ENCODE results near the gene FBXO40. TPM values are rescaled to one million over a fixed set of nuclear protein-coding genes. Genes with fewer than 3 reads are reported as not detected.

The FBXO40 gene
- total RNA-seq, 1 donor from 2014 or later = 0.13 TPM

DNA sequence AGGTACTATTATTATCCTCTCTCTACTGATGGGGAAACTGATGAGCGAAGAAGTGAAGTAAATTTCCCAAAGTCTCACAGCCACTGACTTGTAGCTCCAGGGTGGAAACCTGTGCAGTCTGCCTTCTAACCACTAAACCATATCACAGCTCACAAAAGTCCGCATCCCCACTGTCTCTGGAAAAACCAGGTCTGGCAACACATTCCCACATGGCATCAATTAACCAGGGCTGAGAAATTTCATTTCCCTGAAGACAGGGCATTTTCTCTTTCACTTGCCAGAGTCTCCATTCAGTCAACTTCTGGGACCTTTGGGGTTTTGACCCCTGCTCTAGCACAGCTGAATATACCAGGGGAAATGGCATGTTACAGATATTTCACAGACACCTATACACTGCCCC lies 26.5 kb downstream of the FBXO40 start:
- no peak for DNase-seq (ENCODE audit: low spot score)

GRCh38 chr3:121621491-121621890 lies 28.3 kb downstream of the FBXO40 start:
- DNase-seq (ENCODE audit: low spot score) = no peak

DNA sequence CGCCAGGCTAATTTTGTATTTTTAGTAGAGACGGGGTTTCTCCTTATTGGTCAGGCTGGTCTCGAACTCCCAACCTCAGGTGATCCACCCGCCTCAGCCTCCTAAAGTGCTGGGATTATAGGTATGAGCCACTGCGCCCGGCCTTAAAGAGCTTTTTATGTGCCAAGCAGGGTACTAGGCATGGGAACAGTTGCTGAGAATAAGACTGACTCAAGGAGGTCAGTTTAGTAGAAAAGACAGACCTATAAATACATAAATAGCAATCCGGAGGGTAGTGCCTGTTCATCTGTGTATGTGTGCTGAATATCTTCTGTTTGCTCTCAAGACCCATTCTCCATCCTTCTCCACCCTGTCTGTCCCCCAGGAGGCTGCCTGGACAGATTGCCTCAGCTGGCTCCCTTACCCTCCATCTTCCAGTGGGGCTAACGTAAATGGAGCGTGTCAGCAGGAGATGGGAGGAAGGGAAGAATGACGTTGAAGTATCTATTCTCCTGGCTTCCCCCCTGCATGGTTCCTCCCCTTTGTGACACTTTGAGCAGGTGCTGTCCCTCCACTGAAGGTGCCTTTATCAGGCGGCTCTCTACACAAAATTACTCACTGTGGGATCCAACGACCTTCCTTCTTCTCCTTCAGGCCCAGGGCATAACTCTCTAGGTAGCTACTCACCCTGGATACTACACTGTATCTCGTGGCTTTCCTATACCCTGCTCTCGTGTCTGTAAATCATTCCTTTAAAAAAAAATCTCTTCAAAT lies 31.1 kb downstream of the FBXO40 start:
- DNase-seq (ENCODE audit: low spot score) = no peak

GRCh38 chr3:121626495-121626894 lies 33.3 kb downstream of the FBXO40 start:
- no peak for DNase-seq (ENCODE audit: low spot score)

DNA sequence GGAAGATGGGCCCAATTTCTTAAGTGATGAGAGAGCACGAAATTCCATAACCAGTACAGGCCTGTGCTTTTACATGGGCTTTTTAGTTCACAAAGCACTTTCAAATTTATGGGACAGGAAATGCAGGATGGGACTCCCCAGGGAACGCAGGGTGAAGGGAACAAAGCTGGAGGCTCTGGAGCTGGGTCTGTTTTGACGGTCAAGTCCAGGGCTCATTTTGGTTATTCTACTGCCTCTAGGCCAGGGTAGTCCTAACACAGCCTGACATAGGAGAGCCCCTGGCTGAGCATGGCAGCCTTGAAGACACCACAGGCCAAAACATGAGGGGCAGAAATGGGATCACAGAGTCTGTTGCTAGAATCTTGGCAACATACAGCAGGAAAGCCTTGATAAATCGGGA lies 34.0 kb downstream of the FBXO40 start:
- DNase-seq (ENCODE audit: low spot score) = no peak

- no peak for DNase-seq (ENCODE audit: low spot score)
Measured at GRCh38 chr3:121627622-121628021, 34.4 kb downstream of the FBXO40 start.

- no peak for DNase-seq (ENCODE audit: low spot score)
Measured at GRCh38 chr3:121629601-121630000, 36.4 kb downstream of the FBXO40 start.

DNA sequence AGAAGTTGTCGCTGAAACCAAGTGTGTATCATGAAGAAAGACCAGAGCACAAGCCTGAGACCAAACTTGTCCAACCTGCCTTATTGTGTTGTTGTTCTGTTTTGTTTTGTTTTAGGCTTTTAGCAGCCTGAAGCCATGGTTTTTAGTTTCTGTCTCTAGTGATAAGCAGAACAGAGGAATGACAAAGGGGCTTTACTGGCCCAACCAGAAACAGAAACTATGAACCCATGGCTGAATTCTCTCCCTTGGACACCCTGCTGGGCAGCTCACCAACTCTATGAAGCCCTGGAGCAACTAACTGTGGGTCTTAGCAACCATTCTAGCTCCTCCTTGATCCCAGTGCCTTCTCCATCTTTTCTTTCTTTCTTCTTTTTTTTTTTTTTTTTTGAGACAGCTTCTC lies 37.2 kb downstream of the FBXO40 start:
- no peak for DNase-seq (ENCODE audit: low spot score)

DNA sequence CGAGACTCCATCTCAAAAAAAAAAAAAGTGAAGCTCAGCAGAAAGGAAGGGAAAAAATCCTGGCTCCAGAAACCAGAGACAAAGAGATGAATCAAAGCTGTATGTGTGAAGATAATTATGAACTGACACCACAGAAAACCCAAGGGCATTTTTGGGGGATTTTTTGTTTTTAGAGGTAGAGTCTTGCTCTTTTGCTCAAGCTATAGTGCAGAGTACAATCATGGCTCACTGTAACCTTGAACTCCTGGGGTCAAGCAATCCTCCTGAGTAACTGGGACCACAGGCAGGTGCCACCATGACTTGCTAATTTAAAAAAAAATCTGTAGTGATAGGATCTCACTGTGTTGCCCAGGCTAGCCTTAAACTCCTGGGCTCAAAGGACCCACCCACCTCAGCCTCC lies 44.7 kb downstream of the FBXO40 start:
- no peak for DNase-seq (ENCODE audit: low spot score)

- no peak for DNase-seq (ENCODE audit: low spot score)
Measured at GRCh38 chr3:121641127-121641526, 47.9 kb downstream of the FBXO40 start.

DNA sequence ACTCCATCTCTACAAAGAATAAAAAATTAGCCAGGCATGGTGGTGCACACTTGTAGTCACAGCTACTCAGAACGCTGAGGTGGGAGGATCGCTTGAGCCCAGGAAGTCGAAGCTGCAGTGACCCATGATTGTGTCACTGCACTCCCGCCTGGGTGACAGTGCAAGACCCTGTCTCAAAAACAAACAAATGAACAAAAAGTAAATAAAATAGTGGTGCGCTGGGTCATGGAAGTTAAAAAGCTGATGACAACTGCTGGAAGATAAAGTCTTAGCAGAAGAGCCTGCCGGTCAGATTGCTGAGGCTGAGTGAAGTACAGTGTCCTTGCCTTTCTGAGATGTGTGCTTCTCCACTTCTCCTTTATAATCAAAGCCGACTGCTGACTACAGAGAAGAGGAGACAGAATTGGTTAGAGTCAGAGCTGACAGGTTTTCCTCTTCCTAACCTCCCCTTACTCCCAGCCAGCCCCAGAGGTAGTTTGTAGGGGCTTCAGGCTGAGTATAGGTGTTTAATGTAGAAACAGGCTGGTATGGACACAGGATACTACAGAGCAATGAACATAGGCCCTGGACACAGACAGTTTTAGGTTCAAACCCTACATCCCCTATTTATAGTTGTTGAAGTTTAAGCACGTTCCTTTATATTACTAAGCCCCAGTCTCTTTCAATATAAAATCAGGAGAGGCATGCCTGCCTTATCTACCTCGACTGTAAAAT lies 49.6 kb downstream of the FBXO40 start:
- no peak for DNase-seq (ENCODE audit: low spot score)

DNA sequence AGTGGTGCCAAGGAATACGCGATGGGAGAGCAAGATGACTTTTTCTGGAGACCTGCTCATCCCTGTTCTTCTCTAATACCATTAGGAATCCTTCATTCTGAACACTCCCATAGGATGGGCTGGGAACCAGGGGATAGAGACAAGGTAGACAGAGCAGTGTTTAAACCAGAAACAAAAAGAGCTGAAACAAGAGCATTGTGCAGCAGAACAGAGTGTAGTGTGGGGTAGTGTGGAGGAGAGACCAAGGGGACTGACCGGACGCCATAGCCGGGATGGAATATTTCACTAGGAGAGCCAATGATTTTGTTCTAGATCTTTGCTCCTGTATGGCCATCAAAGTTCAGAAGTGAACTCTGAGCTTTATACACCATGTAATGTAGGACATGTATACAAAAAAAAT lies 51.9 kb downstream of the FBXO40 start:
- no peak for DNase-seq (ENCODE audit: low spot score)

GRCh38 chr3:121648219-121648958 lies 55.2 kb downstream of the FBXO40 start:
- DNase-seq (ENCODE audit: low spot score) = no peak

- DNase-seq (ENCODE audit: low spot score) = no peak
Measured at GRCh38 chr3:121649645-121650044, 56.5 kb downstream of the FBXO40 start.

GRCh38 chr3:121651684-121652083 lies 58.5 kb downstream of the FBXO40 start:
- no peak for DNase-seq (ENCODE audit: low spot score)

GRCh38 chr3:121654493-121655385 lies 61.6 kb downstream of the FBXO40 start:
- DNase-seq (ENCODE audit: low spot score) = no peak

DNA sequence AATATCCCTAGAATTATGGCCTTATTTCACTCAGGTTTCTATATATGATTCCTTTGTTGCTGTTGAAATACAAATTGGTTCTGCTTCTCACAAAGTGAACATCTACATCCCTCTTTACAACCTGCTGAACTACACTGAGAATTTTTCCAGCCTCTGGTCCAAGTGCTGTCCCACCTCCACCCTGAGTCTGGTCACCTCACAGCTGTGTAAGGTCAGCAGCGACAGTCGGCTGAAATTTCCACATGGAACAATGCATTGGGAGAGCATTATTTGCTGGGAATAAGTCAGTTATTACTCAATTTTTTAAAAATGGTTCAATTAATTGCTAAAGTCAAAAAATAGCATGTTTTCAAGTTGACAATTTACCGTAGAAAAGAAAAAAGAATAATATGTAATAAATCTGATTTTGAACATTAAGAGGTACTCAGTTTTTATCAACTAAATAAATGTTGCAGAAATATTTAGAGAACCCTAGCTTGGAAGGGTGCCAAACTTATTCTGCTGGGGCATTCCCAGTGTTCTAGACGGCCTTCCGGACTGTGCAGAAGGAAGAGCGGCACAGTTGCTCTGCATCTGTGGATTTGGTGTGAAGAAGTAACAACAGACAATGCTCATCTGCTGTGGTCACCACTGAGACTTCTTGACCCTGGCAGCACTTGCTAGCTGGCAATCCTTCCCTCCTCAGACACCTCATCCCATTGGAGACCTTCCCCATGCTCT lies 65.7 kb downstream of the FBXO40 start:
- DNase-seq (ENCODE audit: low spot score) = no peak

DNA sequence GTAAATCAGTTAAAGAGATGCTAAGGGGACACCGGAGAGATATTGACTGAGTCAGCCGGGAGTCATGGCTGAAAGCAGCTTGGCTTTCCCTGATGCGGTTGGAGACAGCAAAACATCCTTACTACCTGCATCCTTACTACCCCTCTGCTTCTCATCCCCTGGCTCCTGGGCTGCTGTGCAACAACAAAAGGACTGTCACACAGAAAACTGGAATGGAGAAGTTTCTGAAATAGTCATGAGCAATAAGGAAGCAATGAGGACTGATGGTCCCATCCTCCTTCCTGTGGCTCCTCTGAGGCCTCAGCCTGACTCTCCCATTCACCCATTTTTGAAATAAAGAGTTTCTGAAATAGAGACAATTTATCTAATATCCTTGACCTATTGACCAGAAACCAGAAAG lies 66.4 kb downstream of the FBXO40 start:
- no peak for DNase-seq (ENCODE audit: low spot score)

GRCh38 chr3:121660356-121661171 lies 67.4 kb downstream of the FBXO40 start, which contains the start of gene HCLS1:
Gene HCLS1, minus strand, starts transcription at chr3:121660903. Its CDS starts 2,556 bp downstream, at chr3:121658347.
- DNase-seq (ENCODE audit: low spot score) = no peak
